T-cell (primary cell): ENCODE results near the gene CST11. TPM values are rescaled to one million over a fixed set of nuclear protein-coding genes. Genes with fewer than 3 reads are reported as not detected.

Source experiments
- ATAC-seq, 4 experiments: fragments of 200-7000 bp in 3 of 4; fragments of 150-1000 bp in 1 of 4; cut with Tn5 transposase; replicated peaks in 1 of 4; 1 replicate in 3 of 4; 2 replicates in 1 of 4; pipeline ENCODE4 v1.10.0; 2021; ENCODE audit warnings: moderate library complexity in 3 of 4, mild to moderate bottlenecking in 2 of 4, moderate number of reproducible peaks in 1 of 4
- CTCF ChIA-PET, 2 donors: fragments of 300-600 bp; sonication (Branson Sonifier 250); formaldehyde crosslinking; loops; one replicate each; lab custom pipeline; 2022; ENCODE audit warnings: antibody characterized with exemption in 2 of 2; lab: Charles Lee
- POLR2A ChIA-PET, 2 donors: fragments of 300-600 bp; sonication (Branson Sonifier 250); formaldehyde crosslinking; loops; one replicate each; lab custom pipeline; 2022; ENCODE audit warnings: antibody characterized with exemption in 2 of 2; lab: Charles Lee
- DNase-seq, 35 experiments: peaks; one replicate each; pipeline versions ENCODE4 v3.0.0 to v3.0.0-alpha.2; 2013 to 2023
- H3K27ac ChIP-seq: one replicate; pipeline ENCODE4 v1.5.1; 2013; ENCODE audit warnings: low read length
- H3K27me3 ChIP-seq, 2 experiments: replicated peaks in 1 of 2; 1 replicate in 1 of 2; 2 replicates in 1 of 2; pipeline versions ENCODE4 v1.6.1 to v1.7.0; 2013; ENCODE audit warnings: low read length in 1 of 2, mixed read lengths in 1 of 2; ENCODE audit not compliant: control insufficient read depth in 2 of 2, insufficient read depth in 2 of 2; ENCODE audit errors: extremely low read depth in 1 of 2
- H3K36me3 ChIP-seq, 2 donors: 1 replicate in 1 of 2; 2 replicates in 1 of 2; pipeline versions ENCODE4 v1.6.1 to v1.7.0; 2013; ENCODE audit warnings: low read length in 1 of 2; ENCODE audit not compliant: control insufficient read depth in 2 of 2, insufficient read depth in 1 of 2; ENCODE audit errors: extremely low read depth in 1 of 2
- H3K4me1 ChIP-seq, 2 experiments: 1 replicate in 1 of 2; 2 replicates in 1 of 2; pipeline versions ENCODE4 v1.6.1 to v1.7.0; 2013; ENCODE audit warnings: low read length in 2 of 2, mixed read lengths in 1 of 2; ENCODE audit not compliant: insufficient read depth in 2 of 2, control insufficient read depth in 1 of 2; ENCODE audit errors: extremely low read depth in 1 of 2
- H3K4me3 ChIP-seq, 2 donors: 1 replicate in 1 of 2; 2 replicates in 1 of 2; pipeline versions ENCODE4 v1.5.1 to v1.7.0; 2013; ENCODE audit warnings: mild to moderate bottlenecking in 2 of 2, low read length in 1 of 2, moderate library complexity in 1 of 2; ENCODE audit not compliant: control insufficient read depth in 1 of 2; ENCODE audit errors: extremely low read depth in 1 of 2
- H3K9me3 ChIP-seq: 2 replicates; pipeline ENCODE4 v1.7.0; 2013
- H3K27ac Mint-ChIP-seq, 2 donors: one replicate each; pipeline ENCODE4 v1.8.0; 2020 to 2021; ENCODE audit warnings: mild to moderate bottlenecking in 2 of 2, mixed read lengths in 2 of 2
- H3K27me3 Mint-ChIP-seq, 2 donors: one replicate each; pipeline ENCODE4 v1.8.0; 2021 to 2022; ENCODE audit warnings: mixed read lengths in 2 of 2
- H3K36me3 Mint-ChIP-seq: one replicate; pipeline ENCODE4 v1.8.0; 2021; ENCODE audit warnings: mixed read lengths
- H3K4me1 Mint-ChIP-seq, 3 donors: one replicate each; pipeline ENCODE4 v1.8.0; 2020 to 2022; ENCODE audit warnings: mixed read lengths in 3 of 3, mild to moderate bottlenecking in 1 of 3
- H3K4me3 Mint-ChIP-seq, 3 donors: one replicate each; pipeline ENCODE4 v1.8.0; 2020 to 2022; ENCODE audit warnings: mild to moderate bottlenecking in 3 of 3, mixed read lengths in 3 of 3, moderate library complexity in 3 of 3
- H3K9me3 Mint-ChIP-seq, 3 donors: one replicate each; pipeline ENCODE4 v1.8.0; 2020 to 2022; ENCODE audit warnings: mixed read lengths in 3 of 3
- WGBS: methylation state at CpG from one replicate; pipeline ENCODE4 v1.1.5; 2013; ENCODE audit warnings: missing lambda C conversion rate; ENCODE audit not compliant: insufficient coverage; 5-methylcytosine and 5-hydroxymethylcytosine counted together
- total RNA-seq, 35 experiments: library from RNA in 6 of 35; stranded (reverse) in 6 of 35; fragments of 120-200 nt in 1 of 35; gene quantifications; one replicate each; pipeline versions ENCODE4 v1.2.1 to v1.2.4 and lab custom pipeline; 2013 to 2026

Gene CST11
- total RNA-seq, 5 donors from 2014 or later (not counting 1 experiment from before 2014, with no cell fraction given), result not detected

DNA sequence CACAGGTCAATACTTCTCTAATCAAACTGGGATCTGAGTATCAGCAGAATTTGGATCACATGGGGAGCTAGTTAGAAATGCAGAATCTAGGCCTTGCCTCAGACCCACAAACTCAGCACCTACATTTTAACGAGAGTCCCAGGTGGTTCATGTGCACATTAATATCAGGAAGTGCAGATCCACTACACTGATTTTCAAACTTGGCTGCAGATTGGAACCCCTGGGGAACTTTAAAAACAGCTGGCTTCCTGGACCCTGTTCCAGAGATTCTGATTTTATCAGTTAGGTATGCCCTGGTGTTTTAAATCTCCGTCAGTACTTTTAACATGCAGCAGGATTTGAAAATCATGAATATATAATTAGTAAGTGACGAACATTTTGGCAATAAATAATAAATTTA lies 36.3 kb upstream of the CST11 start:
- ATAC-seq, result no peak
- no peak overlapping the region for H3K27ac ChIP-seq
- CTCF ChIA-PET, result no interaction called here

DNA sequence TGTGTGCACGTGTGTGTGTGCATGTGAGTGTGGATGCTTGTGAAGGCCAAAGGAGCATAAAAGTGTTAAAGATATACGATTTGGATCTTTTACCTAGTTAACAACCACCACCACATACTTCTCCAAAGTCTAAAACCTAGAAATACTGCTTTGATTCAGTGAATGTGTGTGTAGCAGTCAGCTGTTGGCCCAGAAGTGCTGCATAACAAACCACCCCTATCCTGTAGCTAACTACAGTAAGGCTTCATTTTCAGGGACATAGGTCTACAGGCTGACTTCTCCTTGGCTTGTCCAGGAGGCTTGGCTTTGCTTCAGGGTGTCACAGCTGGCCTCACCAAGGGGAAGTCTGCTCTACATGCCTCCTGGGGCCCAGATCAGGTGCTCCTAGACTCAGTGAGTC lies 35.8 kb upstream of the CST11 start:
- DNase-seq, result no peak
- Histone ChIP-seq H3K27me3 (peaks cover 0 to 2% of the 10 kb centered on the region in 2 experiments), H3K9me3 (no peaks in the 10 kb centered on the region), H3K4me3 (no peak overlapping the region), H3K27ac (no peak overlapping the region), H3K36me3 (no peaks in the 10 kb centered on the region), H3K4me1 (no peaks in the 10 kb centered on the region)
- H3K4me3 Mint-ChIP-seq, result no peak overlapping the region
- H3K4me1 Mint-ChIP-seq, result peaks cover 0 to 3% (median 0%) of the 10 kb centered on the region in 3 donors
- ATAC-seq, result no peak
- H3K27ac Mint-ChIP-seq, result no peak overlapping the region
- H3K36me3 Mint-ChIP-seq, result no peaks in the 10 kb centered on the region
- ChIA-PET CTCF (no interaction called here), POLR2A (no interaction called here)
- WGBS, result no CpG with 5 or more reads among the region's 2 CpGs
- no peaks in the 10 kb centered on the region for H3K9me3 Mint-ChIP-seq
- peaks cover 0 to 6% of the 10 kb centered on the region in 2 donors for H3K27me3 Mint-ChIP-seq

More for the DNA sequence above, 36.3 kb upstream of the CST11 start:
- Mint-ChIP-seq H3K27ac (no peak overlapping the region), H3K27me3 (peaks cover 0 to 6% of the 10 kb centered on the region in 2 donors), H3K4me1 (peaks cover 0 to 2% (median 0%) of the 10 kb centered on the region in 3 donors), H3K9me3 (no peaks in the 10 kb centered on the region), H3K4me3 (no peak overlapping the region), H3K36me3 (no peaks in the 10 kb centered on the region)
- POLR2A ChIA-PET, result no interaction called here
- Histone ChIP-seq H3K27me3 (peaks cover 0 to 2% of the 10 kb centered on the region in 2 experiments), H3K4me3 (no peak overlapping the region), H3K36me3 (no peaks in the 10 kb centered on the region), H3K9me3 (no peaks in the 10 kb centered on the region), H3K4me1 (no peaks in the 10 kb centered on the region)
- WGBS, result 89% methylated on average over 1 of the region's 3 CpGs
- no peak for DNase-seq

DNA sequence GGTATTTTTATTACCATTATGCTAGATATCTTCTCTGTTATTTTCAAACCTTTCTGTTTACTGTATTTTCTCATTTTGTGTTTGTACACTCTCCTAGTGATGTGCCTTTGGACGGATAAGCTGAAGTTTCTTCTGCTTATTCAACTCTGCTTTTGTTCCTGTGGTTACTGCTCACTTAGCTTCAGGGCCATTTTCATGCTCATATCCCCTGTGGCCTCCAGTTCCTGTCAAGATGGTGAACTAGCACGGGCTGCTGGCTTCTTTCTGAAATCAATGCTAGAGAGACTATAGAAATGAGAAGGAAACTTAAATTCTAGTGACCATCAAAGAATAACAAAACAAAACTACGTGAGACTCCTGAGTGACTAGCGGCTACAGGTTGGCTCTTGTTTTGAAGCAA lies 31.4 kb upstream of the CST11 start:
- Mint-ChIP-seq H3K4me3 (no peak overlapping the region), H3K27ac (no peak overlapping the region), H3K36me3 (no peaks in the 10 kb centered on the region), H3K27me3 (peaks cover 5 to 9% of the 10 kb centered on the region in 2 donors), H3K4me1 (peaks cover 0 to 3% (median 0%) of the 10 kb centered on the region in 3 donors), H3K9me3 (no peaks in the 10 kb centered on the region)
- no peaks in the 10 kb centered on the region for H3K27me3 ChIP-seq
- H3K4me1 ChIP-seq, result no peaks in the 10 kb centered on the region
- H3K36me3 ChIP-seq, result no peaks in the 10 kb centered on the region
- DNase-seq (no peak), ATAC-seq (no peak)
- 87% methylated on average over 3 of the region's 4 CpGs for WGBS
- ChIA-PET POLR2A (no interaction called here), CTCF (no interaction called here)
- no peak overlapping the region for H3K4me3 ChIP-seq
- no peaks in the 10 kb centered on the region for H3K9me3 ChIP-seq
- no peak overlapping the region for H3K27ac ChIP-seq

DNA sequence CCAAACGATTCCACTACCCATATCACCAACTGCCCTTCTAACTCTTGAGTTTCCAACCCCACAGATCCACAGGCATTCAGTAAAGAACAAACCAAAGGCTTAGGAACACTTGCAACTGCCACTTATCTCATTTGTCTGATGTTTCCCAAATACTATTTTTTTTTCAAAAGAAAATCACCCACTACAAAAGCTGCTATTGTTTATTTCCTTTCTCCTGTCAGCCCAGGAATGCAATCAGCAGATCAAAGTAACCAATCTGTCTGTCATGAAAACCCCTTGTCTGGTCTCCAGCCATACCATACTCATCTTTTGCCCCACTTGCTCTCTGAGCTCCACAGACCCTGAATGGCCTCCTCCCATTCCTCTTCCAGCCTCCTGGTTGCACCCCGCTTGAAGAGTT lies 29.5 kb upstream of the CST11 start:
- Histone ChIP-seq H3K4me3 (no peak overlapping the region), H3K9me3 (no peaks in the 10 kb centered on the region), H3K4me1 (no peaks in the 10 kb centered on the region), H3K27ac (no peak overlapping the region), H3K36me3 (no peaks in the 10 kb centered on the region), H3K27me3 (no peaks in the 10 kb centered on the region)
- ChIA-PET CTCF (interaction anchor here in 1 of 2 donors (0.5 kb wide), 1 partner anchor 1691 kb away, joined by 3 read pairs; no protein-coding TSS in a partner anchor), POLR2A (no interaction called here)
- H3K36me3 Mint-ChIP-seq, result no peaks in the 10 kb centered on the region
- peaks cover 5% of the 10 kb centered on the region in 2 donors for H3K27me3 Mint-ChIP-seq
- no peaks in the 10 kb centered on the region for H3K9me3 Mint-ChIP-seq
- H3K4me3 Mint-ChIP-seq, result no peak overlapping the region
- DNase-seq, result no peak
- H3K4me1 Mint-ChIP-seq, result peaks cover 0 to 3% (median 0%) of the 10 kb centered on the region in 3 donors
- WGBS, result 100% methylated on average over 1 of the region's 2 CpGs
- H3K27ac Mint-ChIP-seq, result no peak overlapping the region
- no peak for ATAC-seq

DNA sequence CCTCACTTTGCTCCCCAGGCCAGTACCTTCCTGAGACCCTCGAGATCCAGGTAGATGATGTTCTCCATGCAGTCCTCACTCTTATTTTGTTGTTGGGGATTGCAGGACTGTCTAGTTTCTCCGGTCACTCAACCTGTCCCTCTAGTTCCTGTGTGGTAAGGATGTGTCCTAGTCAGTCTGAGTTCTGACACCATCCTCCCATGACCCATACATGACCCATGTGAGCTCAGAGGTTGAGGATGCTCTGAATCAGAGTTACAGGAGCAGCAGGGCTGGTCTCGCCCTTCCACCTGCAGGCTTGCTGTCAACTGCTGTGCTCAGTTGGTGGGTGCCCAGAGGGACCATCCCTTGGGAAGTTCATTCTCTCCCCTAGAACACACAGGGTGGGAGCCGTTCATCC lies 26.4 kb upstream of the CST11 start:
- 86% methylated on average over 1 of the region's 4 CpGs for WGBS
- H3K4me1 Mint-ChIP-seq, result peaks cover 0 to 1% (median 0%) of the 10 kb centered on the region in 3 donors
- H3K27ac Mint-ChIP-seq, result no peak overlapping the region
- H3K27me3 ChIP-seq, result peaks cover 0 to 2% of the 10 kb centered on the region in 2 experiments
- H3K9me3 ChIP-seq, result no peaks in the 10 kb centered on the region
- POLR2A ChIA-PET, result no interaction called here
- no peak overlapping the region for H3K4me3 ChIP-seq
- H3K36me3 ChIP-seq, result no peaks in the 10 kb centered on the region
- DNase-seq (no peak), ATAC-seq (no peak)
- H3K36me3 Mint-ChIP-seq, result no peaks in the 10 kb centered on the region
- no peaks in the 10 kb centered on the region for H3K4me1 ChIP-seq
- H3K27ac ChIP-seq, result no peak overlapping the region
- no peak overlapping the region for H3K4me3 Mint-ChIP-seq
- CTCF ChIA-PET, result no interaction called here
- H3K27me3 Mint-ChIP-seq, result peaks cover 4 to 5% of the 10 kb centered on the region in 2 donors
- no peaks in the 10 kb centered on the region for H3K9me3 Mint-ChIP-seq

DNA sequence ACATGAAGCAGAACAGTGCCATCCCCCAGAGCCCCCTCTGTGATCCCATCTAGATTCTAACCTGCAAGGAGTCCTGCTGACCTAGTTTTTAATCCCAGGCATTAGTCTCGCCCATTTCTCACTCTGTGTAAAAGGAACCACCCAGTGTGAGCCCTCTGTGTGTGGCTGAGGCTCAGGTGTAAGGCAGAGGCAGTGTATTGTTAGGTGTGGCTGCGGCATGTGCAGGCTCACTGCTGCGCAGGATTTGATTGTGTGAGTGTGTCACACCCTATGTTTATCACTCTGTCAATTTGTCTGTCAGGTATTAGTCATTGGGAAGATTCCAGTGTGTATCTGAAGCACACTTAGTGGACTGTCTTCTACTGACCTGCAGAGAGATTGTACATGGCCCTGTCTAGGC lies 24.5 kb upstream of the CST11 start:
- no peaks in the 10 kb centered on the region for H3K4me1 ChIP-seq
- no peak overlapping the region for H3K27ac Mint-ChIP-seq
- no peaks in the 10 kb centered on the region for H3K36me3 ChIP-seq
- H3K36me3 Mint-ChIP-seq, result no peaks in the 10 kb centered on the region
- H3K9me3 Mint-ChIP-seq, result no peaks in the 10 kb centered on the region
- ChIA-PET CTCF (no interaction called here), POLR2A (no interaction called here)
- no peak overlapping the region for H3K27ac ChIP-seq
- H3K27me3 Mint-ChIP-seq, result peaks cover 2 to 6% of the 10 kb centered on the region in 2 donors
- ATAC-seq (no peak), DNase-seq (no peak)
- H3K4me1 Mint-ChIP-seq, result no peaks in the 10 kb centered on the region
- 75% methylated on average over 2 of the region's 3 CpGs for WGBS
- no peak overlapping the region for H3K4me3 ChIP-seq
- H3K4me3 Mint-ChIP-seq, result no peak overlapping the region
- no peaks in the 10 kb centered on the region for H3K9me3 ChIP-seq
- H3K27me3 ChIP-seq, result peaks cover 0 to 6% of the 10 kb centered on the region in 2 experiments
